Osteoblast (primary cell): ENCODE measurements around the gene CDH6. TPM values are rescaled to one million over a fixed set of nuclear protein-coding genes. Genes with fewer than 3 reads are reported as not detected.

Source experiments
- DNase-seq: peaks from one replicate; pipeline ENCODE4 v3.0.0; 2011; ENCODE audit warnings: low spot score, mixed read lengths; ENCODE audit not compliant: insufficient read length; ENCODE audit errors: missing footprints
- H2AFZ ChIP-seq: 2 replicates; pipeline ENCODE4 v1.6.0; 2011; ENCODE audit warnings: mild to moderate bottlenecking, low read length
- H3K27ac ChIP-seq: 2 replicates; pipeline ENCODE4 v1.5.1; 2011; ENCODE audit warnings: mild to moderate bottlenecking, low read depth, low read length, moderate library complexity
- H3K27me3 ChIP-seq: 2 replicates; pipeline ENCODE4 v1.6.0; 2012; ENCODE audit warnings: mild to moderate bottlenecking, control low read depth, inconsistent platforms, low read length, moderate library complexity; ENCODE audit not compliant: insufficient read depth
- H3K36me3 ChIP-seq: 2 replicates; pipeline ENCODE4 v1.5.1; 2011; ENCODE audit warnings: mild to moderate bottlenecking, low read length, control low read depth, moderate library complexity; ENCODE audit not compliant: insufficient read depth
- H3K4me1 ChIP-seq: 2 replicates; pipeline ENCODE4 v1.5.1; 2011; ENCODE audit warnings: mild to moderate bottlenecking, low read length, control low read depth, moderate library complexity; ENCODE audit not compliant: insufficient read depth
- H3K4me2 ChIP-seq: 2 replicates; pipeline ENCODE4 v1.6.0; 2011; ENCODE audit warnings: mild to moderate bottlenecking, low read length; ENCODE audit not compliant: insufficient read depth
- H3K4me3 ChIP-seq: fragments of 200-600 bp; sonication (generic); 3 replicates; pipeline ENCODE4 v1.5.1; 2012; ENCODE audit warnings: mild to moderate bottlenecking, low read length, inconsistent platforms; ENCODE audit not compliant: insufficient read depth
- H3K79me2 ChIP-seq: 2 replicates; pipeline ENCODE4 v1.6.0; 2012; ENCODE audit warnings: mild to moderate bottlenecking, low read length, control low read depth, inconsistent platforms; ENCODE audit not compliant: insufficient read depth
- H3K9me3 ChIP-seq: 2 replicates; pipeline ENCODE4 v1.5.1; 2011; ENCODE audit warnings: low read depth, low read length, control low read depth
- H4K20me1 ChIP-seq: 2 replicates; pipeline ENCODE4 v1.6.0; 2012; ENCODE audit warnings: mild to moderate bottlenecking, low read length, control low read depth; ENCODE audit not compliant: insufficient read depth
- CTCF ChIP-seq: IDR thresholded peaks from 2 replicates; pipeline ENCODE4 v1.5.1; 2011; ENCODE audit warnings: mild to moderate bottlenecking, low read depth, low read length, moderate library complexity; ENCODE audit errors: extremely low read depth
- total RNA-seq: library from RNA; depleted of rRNA; stranded (reverse); fragments of >200 nt; gene quantifications from 2 replicates; pipeline ENCODE4 v1.2.3, GENCODE V29; 2012

The CDH6 gene
- total RNA-seq, 1 donor = 16.3 TPM

- Histone ChIP-seq H3K27ac (no peak overlapping the region), H3K4me2 (no peak overlapping the region), H2AFZ (no peak overlapping the region), H3K79me2 (no peaks in the 10 kb centered on the region), H4K20me1 (no peaks in the 10 kb centered on the region), H3K36me3 (no peaks in the 10 kb centered on the region), H3K4me3 (no peak overlapping the region), H3K4me1 (peaks cover 6% of the 10 kb centered on the region), H3K27me3 (no peaks in the 10 kb centered on the region), H3K9me3 (no peaks in the 10 kb centered on the region)
- DNase-seq = no peak
- no peak for TF ChIP-seq CTCF
Measured at GRCh38 chr5:31287985-31288384, 94.5 kb downstream of the CDH6 start.

GRCh38 chr5:31289429-31289828 lies 95.9 kb downstream of the CDH6 start:
- H3K36me3 ChIP-seq = no peaks in the 10 kb centered on the region
- no peak for DNase-seq
- no peak overlapping the region for H3K4me3 ChIP-seq
- no peaks in the 10 kb centered on the region for H3K9me3 ChIP-seq
- H2AFZ ChIP-seq = no peak overlapping the region
- no peaks in the 10 kb centered on the region for H3K27me3 ChIP-seq
- no peak overlapping the region for H3K4me2 ChIP-seq
- no peaks in the 10 kb centered on the region for H4K20me1 ChIP-seq
- no peak overlapping the region for H3K27ac ChIP-seq
- no peak for TF ChIP-seq CTCF
- no peaks in the 10 kb centered on the region for H3K4me1 ChIP-seq
- no peaks in the 10 kb centered on the region for H3K79me2 ChIP-seq

GRCh38 chr5:31291323-31291854 lies 97.9 kb downstream of the CDH6 start:
- Histone ChIP-seq H3K9me3 (no peaks in the 10 kb centered on the region), H4K20me1 (no peaks in the 10 kb centered on the region), H3K4me3 (no peak overlapping the region), H3K4me2 (no peak overlapping the region), H3K4me1 (no peaks in the 10 kb centered on the region), H3K27me3 (no peaks in the 10 kb centered on the region), H3K27ac (no peak overlapping the region), H3K36me3 (no peaks in the 10 kb centered on the region), H3K79me2 (no peaks in the 10 kb centered on the region), H2AFZ (no peak overlapping the region)
- no peak for TF ChIP-seq CTCF
- DNase-seq = no peak

- Histone ChIP-seq H4K20me1 (no peaks in the 10 kb centered on the region), H2AFZ (peak overlapping the region; percentile 58), H3K27me3 (no peaks in the 10 kb centered on the region), H3K36me3 (no peaks in the 10 kb centered on the region), H3K4me3 (no peak overlapping the region), H3K4me1 (peaks cover 17% of the 10 kb centered on the region), H3K79me2 (no peaks in the 10 kb centered on the region), H3K27ac (peak overlapping the region; percentile 66), H3K9me3 (no peaks in the 10 kb centered on the region), H3K4me2 (peak overlapping the region; percentile 38)
- TF ChIP-seq CTCF = no peak
- DNase-seq = no peak
Measured at GRCh38 chr5:31300501-31300900, 107.0 kb downstream of the CDH6 start.
